GM12873 (cell line): Measurements from ENCODE around the gene RBM7.

Experiments
- TF ChIP-seq, protein P1 (sequence below): IDR thresholded peaks from 2 replicates; pipeline ENCODE4 v1.5.1; 2012; ENCODE audit warnings: low read depth, mild to moderate bottlenecking, moderate library complexity, low read length, control low read depth; ENCODE audit not compliant: insufficient read depth; ENCODE audit errors: missing control alignments

Gene RBM7

DNA sequence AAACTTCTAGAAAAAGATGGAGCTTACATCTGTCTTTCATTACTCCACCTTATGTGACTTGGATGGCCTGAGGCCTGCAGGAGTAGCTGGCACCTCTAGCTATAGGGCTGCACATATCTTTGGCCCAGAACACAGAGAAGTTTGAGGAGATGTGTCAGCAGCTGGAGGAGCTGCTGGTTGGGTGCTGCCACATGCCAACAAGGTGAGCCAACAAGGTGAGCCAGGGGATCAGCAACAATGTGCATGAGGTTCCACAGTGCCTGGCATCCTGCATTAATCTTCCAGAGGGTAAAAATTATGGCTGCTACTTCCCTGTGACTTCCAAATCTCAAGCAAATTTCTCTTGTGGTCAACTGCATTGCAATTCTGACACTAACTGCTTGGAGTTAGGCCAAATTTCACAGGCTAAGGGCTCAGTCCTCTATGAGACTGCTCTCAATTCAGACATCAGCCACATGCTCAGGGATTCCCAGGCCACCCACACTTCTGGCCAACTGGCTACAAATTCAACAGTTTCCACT lies 16.0 kb downstream of the RBM7 start:
- TF ChIP-seq, protein P1, sequence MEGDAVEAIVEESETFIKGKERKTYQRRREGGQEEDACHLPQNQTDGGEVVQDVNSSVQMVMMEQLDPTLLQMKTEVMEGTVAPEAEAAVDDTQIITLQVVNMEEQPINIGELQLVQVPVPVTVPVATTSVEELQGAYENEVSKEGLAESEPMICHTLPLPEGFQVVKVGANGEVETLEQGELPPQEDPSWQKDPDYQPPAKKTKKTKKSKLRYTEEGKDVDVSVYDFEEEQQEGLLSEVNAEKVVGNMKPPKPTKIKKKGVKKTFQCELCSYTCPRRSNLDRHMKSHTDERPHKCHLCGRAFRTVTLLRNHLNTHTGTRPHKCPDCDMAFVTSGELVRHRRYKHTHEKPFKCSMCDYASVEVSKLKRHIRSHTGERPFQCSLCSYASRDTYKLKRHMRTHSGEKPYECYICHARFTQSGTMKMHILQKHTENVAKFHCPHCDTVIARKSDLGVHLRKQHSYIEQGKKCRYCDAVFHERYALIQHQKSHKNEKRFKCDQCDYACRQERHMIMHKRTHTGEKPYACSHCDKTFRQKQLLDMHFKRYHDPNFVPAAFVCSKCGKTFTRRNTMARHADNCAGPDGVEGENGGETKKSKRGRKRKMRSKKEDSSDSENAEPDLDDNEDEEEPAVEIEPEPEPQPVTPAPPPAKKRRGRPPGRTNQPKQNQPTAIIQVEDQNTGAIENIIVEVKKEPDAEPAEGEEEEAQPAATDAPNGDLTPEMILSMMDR = no peak

DNA sequence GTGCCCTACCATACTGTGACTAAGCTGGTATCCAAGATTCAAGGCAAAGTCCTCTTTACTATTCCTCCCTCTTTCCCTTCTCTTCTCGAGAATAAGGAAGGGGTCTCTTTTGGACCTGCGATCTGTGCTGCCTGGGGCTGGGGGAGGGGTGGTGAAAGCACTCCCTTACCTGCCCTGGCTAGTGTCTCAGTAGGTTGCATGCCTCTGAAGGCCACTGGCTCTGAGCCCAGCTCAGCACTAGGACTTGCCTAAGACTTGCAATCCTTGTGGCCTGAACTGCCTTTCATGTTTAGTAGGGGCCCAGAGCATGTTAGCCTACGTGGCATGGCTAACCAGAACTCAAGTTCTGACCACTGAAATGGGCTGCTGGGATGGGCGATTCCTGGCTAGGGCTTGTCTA lies 25.8 kb downstream of the RBM7 start:
- TF ChIP-seq, protein P1 = no peak

DNA sequence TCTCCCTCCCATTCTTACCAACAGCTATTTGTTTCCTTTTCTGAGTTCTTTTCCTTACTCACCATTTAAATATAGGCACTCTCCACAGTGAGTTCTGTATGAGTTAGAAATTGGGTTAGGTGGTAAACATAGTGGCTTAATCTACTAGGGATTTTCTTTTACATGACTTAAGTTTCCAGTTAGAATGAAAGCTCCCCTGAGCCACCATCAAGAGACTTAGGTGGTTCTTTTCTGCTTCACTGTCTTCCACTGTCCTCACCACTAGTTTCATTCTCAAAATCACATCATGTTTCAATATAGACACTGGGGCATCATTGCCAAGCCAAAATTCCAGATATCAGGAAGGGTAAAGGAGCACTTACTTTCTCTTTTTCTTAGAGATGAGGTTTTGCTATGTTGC lies 29.8 kb downstream of the RBM7 start:
- TF ChIP-seq, protein P1 = no peak

DNA sequence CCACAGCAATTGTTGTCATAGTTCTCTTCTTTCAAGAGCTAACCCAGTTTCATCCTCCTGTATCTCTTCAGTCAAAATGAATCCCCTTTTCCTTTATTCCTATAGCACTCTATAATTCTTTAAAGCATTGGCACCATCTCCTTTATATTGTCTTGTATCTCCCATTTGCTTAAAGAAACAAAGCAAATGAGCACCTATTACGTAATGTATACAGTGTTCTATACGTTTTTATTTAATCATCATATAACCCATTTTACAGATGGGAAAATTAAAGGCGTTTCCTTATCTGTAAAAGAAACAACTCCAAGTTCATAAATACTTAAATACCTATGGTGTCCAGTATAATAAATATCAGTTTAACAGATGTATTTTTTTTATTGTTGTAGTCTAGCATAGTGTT lies 32.4 kb downstream of the RBM7 start:
- TF ChIP-seq, protein P1 = no peak

DNA sequence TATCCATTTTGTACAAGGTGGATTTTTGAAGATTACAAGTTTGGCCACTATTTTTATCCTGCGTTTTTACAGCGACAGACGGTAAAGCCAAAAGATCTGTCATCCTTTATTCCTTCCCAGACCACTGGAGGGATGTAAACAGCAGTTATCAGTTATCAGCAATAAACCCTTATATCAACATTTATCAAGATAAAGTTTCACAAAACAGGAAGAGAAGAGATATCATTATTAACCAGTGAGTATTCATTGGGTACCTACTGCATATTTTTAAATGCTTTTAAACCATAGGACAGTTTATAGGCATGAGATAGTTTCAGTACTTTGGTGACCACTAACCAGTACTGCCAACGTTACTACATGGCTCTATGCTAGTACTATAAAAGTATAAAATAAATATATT lies 32.9 kb downstream of the RBM7 start:
- TF ChIP-seq, protein P1 = no peak

DNA sequence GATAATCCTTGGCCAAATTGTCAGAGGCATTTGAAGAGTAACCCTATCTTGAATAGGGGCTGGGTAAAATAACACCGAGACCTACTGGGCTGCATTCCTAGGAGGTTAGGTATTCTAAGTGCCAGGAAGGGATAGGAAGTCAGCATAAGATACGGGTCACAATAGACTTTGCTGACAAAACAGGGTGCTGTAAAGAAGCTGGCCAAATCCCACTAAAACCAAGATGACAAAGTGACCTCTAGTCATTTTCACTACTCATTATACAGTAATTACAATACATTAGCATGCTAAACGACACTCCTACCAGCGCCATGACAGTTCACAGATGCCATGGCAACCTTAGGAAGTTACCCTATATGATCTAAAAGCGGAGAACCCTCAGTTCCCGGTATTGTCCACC lies 37.8 kb downstream of the RBM7 start:
- TF ChIP-seq, protein P1 = no peak

DNA sequence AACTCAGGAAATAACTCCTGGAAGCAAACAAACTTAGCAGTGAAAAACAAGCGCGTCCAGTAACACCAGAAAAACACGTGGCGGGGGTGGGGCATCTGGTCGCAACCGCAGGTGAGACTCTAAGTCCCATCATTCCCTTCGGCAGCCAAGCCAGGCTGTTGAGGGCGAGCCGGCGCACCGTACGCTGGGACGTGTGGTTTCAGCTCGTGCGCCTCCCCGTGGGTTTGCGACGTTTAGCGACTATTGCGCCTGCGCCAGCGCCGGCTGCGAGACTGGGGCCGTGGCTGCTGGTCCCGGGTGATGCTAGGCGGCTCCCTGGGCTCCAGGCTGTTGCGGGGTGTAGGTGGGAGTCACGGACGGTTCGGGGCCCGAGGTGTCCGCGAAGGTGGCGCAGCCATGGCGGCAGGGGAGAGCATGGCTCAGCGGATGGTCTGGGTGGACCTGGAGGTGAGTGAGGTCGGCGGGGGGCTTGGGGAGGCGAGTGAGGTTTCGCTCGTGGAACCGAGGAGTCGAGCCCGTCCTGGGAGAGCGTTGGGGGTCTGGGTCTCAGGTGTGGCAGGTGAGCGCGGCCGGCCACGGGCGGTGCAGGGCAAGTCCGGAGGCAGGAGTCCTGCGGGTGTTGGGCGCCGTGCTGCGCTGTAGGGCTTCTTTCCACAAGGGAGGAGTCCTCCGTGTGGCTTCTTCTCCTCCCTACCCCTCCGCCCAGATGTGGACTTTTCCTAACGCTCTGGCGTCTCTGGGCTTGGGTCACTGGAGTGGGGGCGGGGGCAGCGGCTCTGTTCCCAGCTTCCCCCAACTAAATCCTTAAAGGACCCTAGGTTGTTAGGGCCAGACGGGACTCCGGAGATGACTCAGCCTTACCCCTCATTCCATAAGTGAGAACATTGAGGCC lies 39.0 kb downstream of the RBM7 start, which contains the start of gene REXO2:
REXO2 (plus strand) TSS at position 239 of the 892 bp plus-strand sequence; CDS start at position 301, 62 bp downstream.
- TF ChIP-seq, protein P1 = peak; percentile 43
